Ovary (tissue), 9 donors: Measurements from ENCODE around the gene RFX3. TPM values are rescaled to one million over a fixed set of nuclear protein-coding genes. Genes with fewer than 3 reads are reported as not detected.

Experiments
- DNase-seq, 5 donors: peaks; one replicate each; pipeline ENCODE4 v3.0.0-alpha.2; 2019 to 2020
- H3K27ac ChIP-seq, 2 donors: fragments of 200-600 bp; one replicate each; pipeline versions ENCODE4 v1.5.1 to v1.8.0; 2019 to 2022
- H3K27me3 ChIP-seq: fragments of 200-600 bp; one replicate; pipeline ENCODE4 v1.8.0; 2022
- H3K36me3 ChIP-seq: fragments of 200-600 bp; sonication (generic); one replicate; pipeline ENCODE4 v1.5.1; 2019
- H3K4me1 ChIP-seq: one replicate; pipeline ENCODE4 v1.8.1; 2013; ENCODE audit warnings: mild to moderate bottlenecking, moderate library complexity; ENCODE audit not compliant: insufficient read depth
- H3K4me3 ChIP-seq: fragments of 200-600 bp; sonication (generic); one replicate; pipeline ENCODE4 v1.5.1; 2017
- H3K9me3 ChIP-seq, 2 donors: fragments of 200-600 bp in 1 of 2; sonication (generic) in 1 of 2; one replicate each; pipeline versions ENCODE4 v1.5.1 to v1.8.1; 2013 to 2019; ENCODE audit warnings: mild to moderate bottlenecking in 1 of 2, moderate library complexity in 1 of 2
- CTCF ChIP-seq, 3 donors: fragments of 450-650 bp in 2 of 3; fragments of 200-600 bp in 1 of 3; IDR thresholded peaks; one replicate each; pipeline versions ENCODE4 v1.5.1 to v1.8.0; 2016 to 2022; ENCODE audit warnings: antibody characterized with exemption in 3 of 3, mild to moderate bottlenecking in 1 of 3
- EP300 ChIP-seq: sonication (generic); formaldehyde crosslinking; IDR thresholded peaks from one replicate; pipeline ENCODE4 v1.6.1; 2017; ENCODE audit warnings: antibody characterized with exemption
- POLR2A ChIP-seq: fragments of 450-650 bp; IDR thresholded peaks from one replicate; pipeline ENCODE4 v1.6.1; 2017; ENCODE audit warnings: antibody characterized with exemption, mild to moderate bottlenecking, moderate library complexity
- WGBS, 3 donors: extraction: QIAGEN DNeasy Blood & Tissue Kit in 1 of 3; methylation state at CpG; one replicate each; pipeline versions ENCODE4 v1.1.5 to v1.1.7; 2013 to 2017; 5-methylcytosine and 5-hydroxymethylcytosine counted together
- intact Hi-C, 4 donors: fragments of 100-400 bp; cut with DNase I; formaldehyde crosslinking; loops; one replicate each; pipeline versions ENCODE4 v1.11.0 to v1.15.1; 2022 to 2023
- polyA plus RNA-seq, 2 donors: library from polyadenylated mRNA; stranded (reverse); fragments of 200-250 nt in 1 of 2; fragments of 350-450 nt in 1 of 2; fragmentation: Illumina TruSeq in 1 of 2; extraction: RNeasy Lipid Tissue Mini Kit (QIAGEN cat#74804) in 1 of 2; gene quantifications; one replicate each; pipeline ENCODE4 v1.2.3, GENCODE V29; 2013 to 2014
- total RNA-seq, 7 donors: library from RNA; depleted of rRNA in 2 of 7; stranded (reverse); fragments of >200 nt in 2 of 7; fragmentation: NEBNext Ultra II Directional in 3 of 7; extraction: Animal tissue kit (Norgen Biotek cat#: 25700) in 3 of 7; gene quantifications; one replicate each; pipeline versions ENCODE4 v1.1.0 to v1.2.4, GENCODE V29; 2016 to 2023
- donor health status: DM: no; HTN: no; CAD: no; lungs with moderate emphysema.
- donor health status: DM: no; HTN: no; CAD: no.
- donor health status: Bipolar disorder and iron deficiency.
- donor health status: DM: yes; HTN: yes; CAD: no.
- donor health status: DM: no; HTN: no; CAD: no.
- donor health status: DM: yes; HTN: yes; CAD: no.

Gene RFX3
- total and polyA plus RNA-seq, 9 donors: 2.6 to 22.7 (median 15.4) TPM

DNA sequence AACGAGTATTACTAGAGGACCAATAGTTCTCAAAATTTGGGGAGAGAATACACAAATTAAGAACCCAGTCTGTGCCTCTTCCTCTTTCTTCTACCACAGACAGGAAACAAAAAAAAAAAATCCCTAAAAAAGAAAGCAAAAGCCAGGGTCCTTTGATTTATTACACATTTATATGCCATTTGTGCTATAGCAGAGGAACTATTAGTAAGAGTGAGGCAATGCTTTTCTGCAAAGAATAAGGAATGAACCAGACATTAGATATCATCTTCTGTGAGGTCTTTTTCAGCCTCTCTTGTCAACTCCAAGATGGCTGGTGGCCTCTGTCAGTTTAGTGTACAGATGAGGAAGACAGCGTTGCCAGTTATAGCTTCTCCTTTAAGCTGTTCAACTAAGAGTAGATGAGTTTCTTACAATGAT lies 127.6 kb downstream of the RFX3 start:
- H3K27ac ChIP-seq: no peak overlapping the region
- 92 to 96% (median 95%) methylated on average over 2 of the region's 2 CpGs for WGBS, 3 donors
- DNase-seq: no peak
- no peaks in the 10 kb centered on the region for H3K9me3 ChIP-seq
- intact Hi-C loops: no loop called here
- no peaks in the 10 kb centered on the region for H3K36me3 ChIP-seq
- no peaks in the 10 kb centered on the region for H3K27me3 ChIP-seq
- TF ChIP-seq POLR2A (no peak), EP300 (no peak), CTCF (IDR thresholded peaks at IDR 0.05) (no peak)
- H3K4me1 ChIP-seq: no peaks in the 10 kb centered on the region
- H3K4me3 ChIP-seq: no peak overlapping the region

DNA sequence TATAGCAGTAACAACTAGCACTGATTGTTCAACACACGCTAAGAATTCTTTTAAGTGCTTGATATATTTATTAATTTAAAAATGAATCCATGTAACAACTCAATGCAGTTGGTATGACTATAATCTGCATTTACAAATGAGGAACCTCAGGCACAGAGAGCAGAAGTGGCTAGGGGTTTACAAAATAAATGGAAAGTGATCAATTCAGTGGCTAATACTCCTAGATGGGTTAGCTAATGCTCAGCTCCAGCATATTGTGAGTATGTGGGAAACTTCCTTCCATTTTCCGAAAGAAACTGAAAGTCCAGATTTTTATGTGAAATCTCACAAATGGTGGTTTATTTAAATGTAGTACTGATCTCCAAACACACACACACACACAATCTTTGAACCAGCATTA lies 128.0 kb downstream of the RFX3 start:
- no peak overlapping the region for H3K27ac ChIP-seq
- no peak for DNase-seq
- no peaks in the 10 kb centered on the region for H3K9me3 ChIP-seq
- WGBS, 3 donors: 90 to 97% (median 95%) methylated on average over 2 of the region's 2 CpGs
- no peaks in the 10 kb centered on the region for H3K27me3 ChIP-seq
- intact Hi-C loops: no loop called here
- no peaks in the 10 kb centered on the region for H3K36me3 ChIP-seq
- H3K4me3 ChIP-seq: no peak overlapping the region
- no peak for TF ChIP-seq POLR2A
- TF ChIP-seq EP300: no peak
- no peak for TF ChIP-seq CTCF (IDR thresholded peaks at IDR 0.05)
- H3K4me1 ChIP-seq: no peaks in the 10 kb centered on the region

DNA sequence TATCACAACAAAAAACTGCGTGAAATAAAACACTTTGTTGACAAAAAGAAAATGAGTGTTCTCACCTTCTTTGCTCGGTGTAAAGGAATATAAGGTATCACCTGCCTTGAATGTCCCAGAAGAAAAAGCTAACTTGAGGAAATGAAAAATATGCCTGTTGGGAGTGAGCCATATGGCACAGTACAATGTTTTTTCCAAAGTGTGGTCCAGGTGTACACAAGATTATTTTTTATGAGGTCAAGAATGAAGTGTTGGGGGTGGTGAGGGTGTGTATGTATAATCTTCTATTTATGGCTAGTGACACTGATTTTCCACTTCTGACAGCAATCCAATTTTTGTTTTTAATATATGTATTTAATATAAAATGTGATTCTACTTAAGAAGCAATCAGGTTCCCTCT lies 134.4 kb downstream of the RFX3 start:
- Histone ChIP-seq H3K27me3 (no peaks in the 10 kb centered on the region), H3K36me3 (no peaks in the 10 kb centered on the region), H3K4me3 (no peak overlapping the region), H3K4me1 (no peaks in the 10 kb centered on the region), H3K9me3 (no peaks in the 10 kb centered on the region), H3K27ac (no peak overlapping the region)
- no peak for DNase-seq
- 94 to 96% (median 96%) methylated on average over 2 of the region's 2 CpGs for WGBS, 3 donors
- TF ChIP-seq CTCF (IDR thresholded peaks at IDR 0.05): no peak
- no peak for TF ChIP-seq EP300
- no peak for TF ChIP-seq POLR2A
- intact Hi-C loops: no loop called here

DNA sequence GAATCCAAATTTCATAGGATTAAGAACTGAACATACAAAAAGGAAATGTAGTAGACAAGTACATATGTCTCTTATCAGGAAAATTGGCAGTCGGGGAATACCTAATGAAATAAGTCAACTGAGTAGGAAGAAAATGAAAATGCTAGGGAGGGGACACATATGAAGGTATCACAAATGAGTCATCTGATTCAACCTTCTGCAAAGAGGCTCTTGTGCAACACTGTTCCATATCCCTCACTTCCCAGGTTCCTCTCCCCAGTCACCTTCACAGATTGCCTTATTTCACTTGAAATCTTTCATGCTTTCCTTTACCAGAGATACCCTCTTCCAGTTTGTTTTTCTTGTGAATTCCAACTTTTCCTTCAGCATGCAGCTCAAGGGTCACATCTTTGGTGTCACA lies 139.0 kb downstream of the RFX3 start:
- WGBS, 3 donors: 80 to 93% (median 88%) methylated on average over 1 of the region's 1 CpG
- H3K36me3 ChIP-seq: no peaks in the 10 kb centered on the region
- no peak for TF ChIP-seq POLR2A
- no peak for TF ChIP-seq CTCF (IDR thresholded peaks at IDR 0.05)
- TF ChIP-seq EP300: no peak
- no peak overlapping the region for H3K27ac ChIP-seq
- DNase-seq: no peak
- no peaks in the 10 kb centered on the region for H3K4me1 ChIP-seq
- H3K27me3 ChIP-seq: no peaks in the 10 kb centered on the region
- H3K4me3 ChIP-seq: no peak overlapping the region
- intact Hi-C loops: no loop called here
- no peaks in the 10 kb centered on the region for H3K9me3 ChIP-seq

GRCh38 chr9:3385871-3386270 lies 139.9 kb downstream of the RFX3 start:
- 88 to 100% (median 98%) methylated on average over 1 of the region's 1 CpG for WGBS, 3 donors
- TF ChIP-seq CTCF (IDR thresholded peaks at IDR 0.05): no peak
- no peak for TF ChIP-seq EP300
- no peak for TF ChIP-seq POLR2A
- Histone ChIP-seq H3K4me1 (no peaks in the 10 kb centered on the region), H3K9me3 (no peaks in the 10 kb centered on the region), H3K4me3 (no peak overlapping the region), H3K27me3 (no peaks in the 10 kb centered on the region), H3K36me3 (no peaks in the 10 kb centered on the region), H3K27ac (no peak overlapping the region)
- no peak for DNase-seq
- intact Hi-C loops: no loop called here
